ENCODE measurements around the gene TMEM52. TPM values are rescaled to one million over a fixed set of nuclear protein-coding genes. Genes with fewer than 3 reads are reported as not detected.

Gene TMEM52
- polyA plus RNA-seq, 1 of the 3 experiments (the other 2 are of a cell fraction) = 4.8 TPM

DNA sequence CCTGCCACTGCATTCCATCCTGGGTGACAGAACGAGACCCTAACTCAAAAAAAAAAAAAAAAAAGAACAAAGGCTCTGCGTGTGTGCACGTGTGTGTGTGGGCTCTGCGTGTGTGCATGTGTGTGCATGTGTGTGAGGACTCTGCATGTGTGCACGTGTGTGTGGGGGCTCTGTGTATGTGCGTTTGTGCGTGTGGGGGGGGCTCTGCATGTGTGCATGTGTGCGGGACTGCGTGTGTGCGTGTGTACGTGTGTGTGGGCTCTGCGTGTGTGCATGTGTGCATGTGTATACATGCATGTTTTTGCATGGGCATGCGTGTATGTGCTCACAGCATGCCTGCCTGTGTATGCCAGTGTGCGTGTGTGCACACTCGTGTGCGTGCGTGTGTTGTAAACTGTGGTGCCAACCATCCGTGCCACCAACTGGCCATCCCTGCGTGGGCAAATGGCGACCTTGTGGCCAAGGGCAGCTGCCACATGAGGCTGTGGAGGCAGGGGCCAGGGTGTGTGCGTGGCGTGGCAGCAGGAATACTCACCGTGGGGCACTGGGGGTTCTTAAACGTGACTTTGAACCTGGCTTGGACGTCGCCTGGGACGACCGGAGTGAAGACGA is 26.8 kb upstream of the TMEM52 start (continued):
- TF ChIP-seq SMC3 (IDR thresholded peaks at IDR 0.05; ENCODE audit: low read depth, low read length) = no peak
- no peak for TF ChIP-seq FOSL2 (IDR thresholded peaks at IDR 0.05; ENCODE audit: borderline replicate concordance, low read depth)
- no peak for TF ChIP-seq MEF2A (IDR thresholded peaks at IDR 0.05; ENCODE audit: borderline replicate concordance, low read depth)
- TF ChIP-seq ELF1 (IDR thresholded peaks at IDR 0.05) = no peak
- no peak for TF ChIP-seq TEAD4 (IDR thresholded peaks at IDR 0.05; ENCODE audit: borderline replicate concordance, insufficient read depth)
- no peak for TF ChIP-seq NRF1 (IDR thresholded peaks at IDR 0.05; ENCODE audit: low read depth, low read length)
- TF ChIP-seq YY1 (IDR thresholded peaks at IDR 0.05; ENCODE audit: low read depth) = no peak
- TF ChIP-seq, protein P1, sequence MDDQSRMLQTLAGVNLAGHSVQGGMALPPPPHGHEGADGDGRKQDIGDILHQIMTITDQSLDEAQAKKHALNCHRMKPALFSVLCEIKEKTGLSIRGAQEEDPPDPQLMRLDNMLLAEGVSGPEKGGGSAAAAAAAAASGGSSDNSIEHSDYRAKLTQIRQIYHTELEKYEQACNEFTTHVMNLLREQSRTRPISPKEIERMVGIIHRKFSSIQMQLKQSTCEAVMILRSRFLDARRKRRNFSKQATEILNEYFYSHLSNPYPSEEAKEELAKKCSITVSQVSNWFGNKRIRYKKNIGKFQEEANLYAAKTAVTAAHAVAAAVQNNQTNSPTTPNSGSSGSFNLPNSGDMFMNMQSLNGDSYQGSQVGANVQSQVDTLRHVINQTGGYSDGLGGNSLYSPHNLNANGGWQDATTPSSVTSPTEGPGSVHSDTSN (IDR thresholded peaks at IDR 0.05) = no peak
- TF ChIP-seq, protein P2, sequence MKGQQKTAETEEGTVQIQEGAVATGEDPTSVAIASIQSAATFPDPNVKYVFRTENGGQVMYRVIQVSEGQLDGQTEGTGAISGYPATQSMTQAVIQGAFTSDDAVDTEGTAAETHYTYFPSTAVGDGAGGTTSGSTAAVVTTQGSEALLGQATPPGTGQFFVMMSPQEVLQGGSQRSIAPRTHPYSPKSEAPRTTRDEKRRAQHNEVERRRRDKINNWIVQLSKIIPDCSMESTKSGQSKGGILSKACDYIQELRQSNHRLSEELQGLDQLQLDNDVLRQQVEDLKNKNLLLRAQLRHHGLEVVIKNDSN (IDR thresholded peaks at IDR 0.05; ENCODE audit: borderline replicate concordance, low read depth) = no peak

DNA sequence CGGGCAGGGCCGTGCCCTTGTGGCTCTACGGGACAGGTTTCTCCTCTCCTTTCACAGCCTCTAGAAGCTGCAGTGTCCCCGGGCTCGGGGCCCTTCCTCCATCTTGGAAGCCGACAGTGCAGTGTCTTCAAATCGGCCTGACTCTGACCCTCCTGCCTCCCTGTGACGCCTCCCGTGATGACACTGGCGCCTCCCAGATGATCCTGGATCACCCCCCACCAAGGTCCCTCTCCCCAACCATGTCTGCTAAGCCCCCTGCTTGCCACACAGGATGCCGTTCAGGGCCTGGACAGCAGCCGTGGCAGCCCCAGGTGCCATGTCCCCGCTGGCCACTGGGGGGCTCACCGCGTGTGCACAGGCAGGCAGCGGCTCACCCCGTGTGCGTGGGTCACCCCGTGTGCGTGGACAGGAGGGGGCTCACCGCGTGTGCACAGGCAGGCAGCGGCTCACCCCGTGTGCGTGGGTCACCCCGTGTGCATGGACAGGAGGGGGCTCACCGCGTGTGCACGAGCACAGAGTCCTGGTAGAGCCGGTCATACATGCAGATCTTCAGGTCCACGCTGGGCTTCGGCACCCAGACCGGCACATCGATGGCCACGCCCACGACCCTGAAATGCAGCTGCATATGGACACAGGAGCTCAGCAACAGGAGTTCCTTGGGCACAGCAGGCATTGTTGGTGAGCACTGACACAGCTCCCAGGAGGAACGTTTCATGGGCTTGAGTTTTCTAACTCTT is 24.9 kb upstream of the TMEM52 start:
- Histone ChIP-seq H2AFZ (ENCODE audit: low read depth) (no peak overlapping the region), H3K27ac (ENCODE audit: low read depth in 2 of 2, low read length in 1 of 2) (no peak overlapping the region), H3K9me3 (no peaks in the 10 kb centered on the region), H3K4me2 (peak overlapping the region; percentile 66), H3K4me1 (ENCODE audit: control insufficient read depth in 1 of 2, insufficient read depth in 2 of 2, low read depth in 1 of 2, low read length in 1 of 2) (peaks cover 0 to 22% of the 10 kb centered on the region in 2 experiments; a peak in 1 of 4 replicates), H3K9me2 (no peaks in the 10 kb centered on the region), H3K36me3 (replicated peaks in 1 of 2; ENCODE audit: control insufficient read depth in 1 of 2, insufficient read depth in 2 of 2, low read length in 1 of 2) (no peaks in the 10 kb centered on the region), H4K20me1 (ENCODE audit: insufficient read depth) (no peaks in the 10 kb centered on the region), H3K27me3 (ENCODE audit: insufficient read depth) (no peaks in the 10 kb centered on the region), H3K9ac (no peak overlapping the region), H3K4me3 (ENCODE audit: low read depth in 2 of 2, low read length in 1 of 2) (peak overlapping the region; percentile 26 to 38; a peak in 3 of 4 replicates), H3K79me2 (ENCODE audit: insufficient read depth) (no peaks in the 10 kb centered on the region), H3F3A (replicated peaks; ENCODE audit: insufficient read depth) (no peaks in the 10 kb centered on the region)
- WGBS (ENCODE audit: low lambda C conversion rate) = 15% methylated on average over 13 of the region's 37 CpGs
- peak; percentile 93 for DNase-seq
- CTCF ChIA-PET = interaction anchor here (0.6 to 7.8 kb wide), 36 partner anchors 9 to 230 kb away, joined by 3 to 152 read pairs (median 4); partner anchors contain the start of genes CALML6, GABRD and PRKCZ
- POLR2A ChIA-PET = interaction anchor here (1.1 kb wide), 1 partner anchor 100 kb away, joined by 6 read pairs; no protein-coding TSS in a partner anchor
- TF ChIP-seq TAF1 (IDR thresholded peaks at IDR 0.05; ENCODE audit: borderline replicate concordance, low read depth, low read length) = no peak
- no peak for TF ChIP-seq CHD2 (IDR thresholded peaks at IDR 0.05; ENCODE audit: low read length, partially characterized antibody)
- TF ChIP-seq NFIC (IDR thresholded peaks at IDR 0.05; ENCODE audit: borderline replicate concordance) = no peak
- TF ChIP-seq, protein P3, sequence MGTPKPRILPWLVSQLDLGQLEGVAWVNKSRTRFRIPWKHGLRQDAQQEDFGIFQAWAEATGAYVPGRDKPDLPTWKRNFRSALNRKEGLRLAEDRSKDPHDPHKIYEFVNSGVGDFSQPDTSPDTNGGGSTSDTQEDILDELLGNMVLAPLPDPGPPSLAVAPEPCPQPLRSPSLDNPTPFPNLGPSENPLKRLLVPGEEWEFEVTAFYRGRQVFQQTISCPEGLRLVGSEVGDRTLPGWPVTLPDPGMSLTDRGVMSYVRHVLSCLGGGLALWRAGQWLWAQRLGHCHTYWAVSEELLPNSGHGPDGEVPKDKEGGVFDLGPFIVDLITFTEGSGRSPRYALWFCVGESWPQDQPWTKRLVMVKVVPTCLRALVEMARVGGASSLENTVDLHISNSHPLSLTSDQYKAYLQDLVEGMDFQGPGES (IDR thresholded peaks at IDR 0.05; ENCODE audit: low read depth, low read length) = no peak
- no peak for TF ChIP-seq MEF2A (IDR thresholded peaks at IDR 0.05; ENCODE audit: borderline replicate concordance, low read depth)
- TF ChIP-seq RXRA (IDR thresholded peaks at IDR 0.05; ENCODE audit: borderline replicate concordance, low read depth) = no peak
- peak; percentile 73; the same call in 1 of the 2 replicates for TF ChIP-seq MXI1 (IDR thresholded peaks at IDR 0.05; ENCODE audit: low read depth, low read length)
- no peak for TF ChIP-seq POLR2AphosphoS5 (IDR thresholded peaks at IDR 0.05; ENCODE audit: low read depth, low read length)
- TF ChIP-seq, protein P4, sequence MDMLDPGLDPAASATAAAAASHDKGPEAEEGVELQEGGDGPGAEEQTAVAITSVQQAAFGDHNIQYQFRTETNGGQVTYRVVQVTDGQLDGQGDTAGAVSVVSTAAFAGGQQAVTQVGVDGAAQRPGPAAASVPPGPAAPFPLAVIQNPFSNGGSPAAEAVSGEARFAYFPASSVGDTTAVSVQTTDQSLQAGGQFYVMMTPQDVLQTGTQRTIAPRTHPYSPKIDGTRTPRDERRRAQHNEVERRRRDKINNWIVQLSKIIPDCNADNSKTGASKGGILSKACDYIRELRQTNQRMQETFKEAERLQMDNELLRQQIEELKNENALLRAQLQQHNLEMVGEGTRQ (IDR thresholded peaks at IDR 0.05; ENCODE audit: borderline replicate concordance, low read depth, low read length) = no peak
- no peak for TF ChIP-seq RFX5 (IDR thresholded peaks at IDR 0.05; ENCODE audit: low read length)
- TF ChIP-seq, protein P5, sequence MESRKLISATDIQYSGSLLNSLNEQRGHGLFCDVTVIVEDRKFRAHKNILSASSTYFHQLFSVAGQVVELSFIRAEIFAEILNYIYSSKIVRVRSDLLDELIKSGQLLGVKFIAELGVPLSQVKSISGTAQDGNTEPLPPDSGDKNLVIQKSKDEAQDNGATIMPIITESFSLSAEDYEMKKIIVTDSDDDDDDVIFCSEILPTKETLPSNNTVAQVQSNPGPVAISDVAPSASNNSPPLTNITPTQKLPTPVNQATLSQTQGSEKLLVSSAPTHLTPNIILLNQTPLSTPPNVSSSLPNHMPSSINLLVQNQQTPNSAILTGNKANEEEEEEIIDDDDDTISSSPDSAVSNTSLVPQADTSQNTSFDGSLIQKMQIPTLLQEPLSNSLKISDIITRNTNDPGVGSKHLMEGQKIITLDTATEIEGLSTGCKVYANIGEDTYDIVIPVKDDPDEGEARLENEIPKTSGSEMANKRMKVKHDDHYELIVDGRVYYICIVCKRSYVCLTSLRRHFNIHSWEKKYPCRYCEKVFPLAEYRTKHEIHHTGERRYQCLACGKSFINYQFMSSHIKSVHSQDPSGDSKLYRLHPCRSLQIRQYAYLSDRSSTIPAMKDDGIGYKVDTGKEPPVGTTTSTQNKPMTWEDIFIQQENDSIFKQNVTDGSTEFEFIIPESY (IDR thresholded peaks at IDR 0.05; ENCODE audit: borderline replicate concordance, low read depth) = no peak
- TF ChIP-seq, protein P6, sequence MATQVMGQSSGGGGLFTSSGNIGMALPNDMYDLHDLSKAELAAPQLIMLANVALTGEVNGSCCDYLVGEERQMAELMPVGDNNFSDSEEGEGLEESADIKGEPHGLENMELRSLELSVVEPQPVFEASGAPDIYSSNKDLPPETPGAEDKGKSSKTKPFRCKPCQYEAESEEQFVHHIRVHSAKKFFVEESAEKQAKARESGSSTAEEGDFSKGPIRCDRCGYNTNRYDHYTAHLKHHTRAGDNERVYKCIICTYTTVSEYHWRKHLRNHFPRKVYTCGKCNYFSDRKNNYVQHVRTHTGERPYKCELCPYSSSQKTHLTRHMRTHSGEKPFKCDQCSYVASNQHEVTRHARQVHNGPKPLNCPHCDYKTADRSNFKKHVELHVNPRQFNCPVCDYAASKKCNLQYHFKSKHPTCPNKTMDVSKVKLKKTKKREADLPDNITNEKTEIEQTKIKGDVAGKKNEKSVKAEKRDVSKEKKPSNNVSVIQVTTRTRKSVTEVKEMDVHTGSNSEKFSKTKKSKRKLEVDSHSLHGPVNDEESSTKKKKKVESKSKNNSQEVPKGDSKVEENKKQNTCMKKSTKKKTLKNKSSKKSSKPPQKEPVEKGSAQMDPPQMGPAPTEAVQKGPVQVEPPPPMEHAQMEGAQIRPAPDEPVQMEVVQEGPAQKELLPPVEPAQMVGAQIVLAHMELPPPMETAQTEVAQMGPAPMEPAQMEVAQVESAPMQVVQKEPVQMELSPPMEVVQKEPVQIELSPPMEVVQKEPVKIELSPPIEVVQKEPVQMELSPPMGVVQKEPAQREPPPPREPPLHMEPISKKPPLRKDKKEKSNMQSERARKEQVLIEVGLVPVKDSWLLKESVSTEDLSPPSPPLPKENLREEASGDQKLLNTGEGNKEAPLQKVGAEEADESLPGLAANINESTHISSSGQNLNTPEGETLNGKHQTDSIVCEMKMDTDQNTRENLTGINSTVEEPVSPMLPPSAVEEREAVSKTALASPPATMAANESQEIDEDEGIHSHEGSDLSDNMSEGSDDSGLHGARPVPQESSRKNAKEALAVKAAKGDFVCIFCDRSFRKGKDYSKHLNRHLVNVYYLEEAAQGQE (IDR thresholded peaks at IDR 0.05; ENCODE audit: low read depth, low read length) = peak; percentile 91
- TF ChIP-seq ELF1 (IDR thresholded peaks at IDR 0.05) = no peak

Measured in SK-N-SH (cell line).